GM12872 (cell line): Measurements from ENCODE around the gene EYS.

Source experiments
- CTCF ChIP-seq: IDR thresholded peaks from 3 replicates; pipeline ENCODE4 v1.5.1; 2011; ENCODE audit warnings: low read depth, mild to moderate bottlenecking, low read length, moderate library complexity; ENCODE audit not compliant: insufficient read depth

The EYS gene

GRCh38 chr6:65157025-65157424, 550.0 kb downstream of the EYS start:
- TF ChIP-seq CTCF, result no peak

GRCh38 chr6:65155083-65155482, 551.9 kb downstream of the EYS start:
- TF ChIP-seq CTCF, result no peak

- TF ChIP-seq CTCF, result no peak
Measured at GRCh38 chr6:65149841-65150240, 557.2 kb downstream of the EYS start.

GRCh38 chr6:65148839-65149238, 558.2 kb downstream of the EYS start:
- no peak for TF ChIP-seq CTCF

- no peak for TF ChIP-seq CTCF
Measured at GRCh38 chr6:65135567-65135966, 571.5 kb downstream of the EYS start.

- no peak for TF ChIP-seq CTCF
Measured at GRCh38 chr6:65126667-65127066, 580.4 kb downstream of the EYS start.

GRCh38 chr6:65123521-65123920, 583.5 kb downstream of the EYS start:
- no peak for TF ChIP-seq CTCF

- no peak for TF ChIP-seq CTCF
Measured at GRCh38 chr6:65117817-65118409, 589.1 kb downstream of the EYS start.
